Occipital lobe (tissue), 2 donors: ENCODE data around the gene CNOT11. TPM values are rescaled to one million over a fixed set of nuclear protein-coding genes. Genes with fewer than 3 reads are reported as not detected.
"Not testable (repeated sequence)": the region's sequence is repeated elsewhere in the genome, so short reads cannot be mapped to it uniquely, and the experiment has no call there.

Experiments used
- DNase-seq: peaks from one replicate; lab custom pipeline; 2025; lab: John Stamatoyannopoulos, UW
- total RNA-seq: library from RNA; depleted of rRNA; stranded (reverse); fragments of >200 nt; gene quantifications from one replicate; pipeline ENCODE4 v1.2.3, GENCODE V29; 2014

Gene CNOT11
- total RNA-seq, 1 donor from 2014 or later: 10.9 TPM

DNA sequence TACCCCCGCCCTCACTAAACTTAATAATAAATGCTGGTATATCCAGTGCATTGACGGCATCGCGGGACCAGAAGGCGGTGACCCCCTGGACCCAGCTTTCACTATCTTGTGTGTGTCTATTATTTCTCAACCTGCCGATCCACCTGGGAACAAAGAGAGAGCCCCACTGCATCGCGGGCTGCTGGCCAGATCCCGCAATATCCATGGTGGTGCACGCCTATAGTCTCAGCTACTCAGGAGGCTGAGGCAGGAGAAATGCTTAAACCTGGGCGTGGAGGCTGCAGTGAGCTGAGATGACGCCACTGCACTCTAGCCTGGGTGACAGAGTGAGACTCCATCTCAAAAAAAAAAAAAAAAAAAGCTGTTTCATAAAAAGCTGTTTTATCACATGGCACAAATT is 7.8 kb upstream of the CNOT11 start:
- not testable (repeated sequence) for DNase-seq

DNA sequence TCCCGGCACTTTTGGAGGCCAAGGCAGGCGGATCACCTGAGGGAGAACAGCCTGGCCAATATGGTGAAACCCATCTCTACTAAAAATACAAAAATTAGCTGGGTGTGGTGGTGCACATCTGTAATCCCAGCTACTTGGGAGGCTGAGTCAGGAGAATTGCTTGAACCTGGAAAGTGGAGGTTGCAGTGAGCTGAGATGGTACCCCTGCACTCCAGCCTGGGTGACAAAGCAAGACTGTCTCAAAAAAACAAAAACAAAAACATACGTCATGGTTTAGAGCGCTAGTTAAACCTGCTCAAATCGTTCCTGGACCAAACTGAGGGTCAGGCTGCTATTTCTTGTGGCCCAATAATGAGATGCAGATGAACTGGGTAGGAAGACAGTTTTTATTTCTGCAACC is 7.2 kb upstream of the CNOT11 start:
- not testable (repeated sequence) for DNase-seq

DNA sequence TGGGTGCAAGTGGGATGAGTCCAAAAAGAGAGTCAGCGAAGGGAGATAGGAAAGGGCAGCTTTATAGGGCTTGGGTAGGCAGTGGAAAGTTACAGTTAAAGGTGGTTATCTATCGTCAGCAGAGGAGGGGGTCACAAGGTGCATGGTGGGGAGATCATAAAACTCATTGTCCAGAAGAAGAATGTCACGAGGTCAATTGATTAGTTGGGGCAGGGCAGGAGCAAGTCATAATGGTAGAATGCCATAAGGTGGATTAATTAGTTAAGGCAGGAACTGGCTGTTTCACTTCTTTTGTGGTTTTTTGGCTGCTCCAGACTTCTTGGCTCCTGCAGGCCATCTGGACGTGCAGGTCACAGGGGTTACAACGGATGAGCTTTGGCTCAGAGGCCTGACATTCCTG is 3.9 kb upstream of the CNOT11 start:
- DNase-seq: not testable (repeated sequence)

DNA sequence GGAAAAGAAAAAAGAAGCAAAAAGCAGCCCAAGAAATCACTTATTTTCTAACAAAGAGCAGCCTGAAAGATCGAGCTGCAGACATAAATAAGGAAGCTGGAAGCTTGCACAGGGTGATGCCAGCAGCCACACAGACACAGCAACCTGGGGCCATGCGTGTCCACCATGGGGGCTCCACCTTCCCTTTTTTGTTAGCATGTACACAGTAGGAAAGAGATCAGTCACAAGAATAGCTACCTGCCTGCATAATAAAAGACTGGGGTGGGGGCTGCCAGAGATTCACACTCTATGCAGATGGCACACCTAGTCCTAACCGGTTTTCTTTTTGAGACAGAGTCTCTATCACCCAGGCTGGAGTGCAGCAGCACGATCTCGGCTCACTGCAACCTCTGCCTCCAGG is 2.9 kb upstream of the CNOT11 start:
- no peak for DNase-seq

DNA sequence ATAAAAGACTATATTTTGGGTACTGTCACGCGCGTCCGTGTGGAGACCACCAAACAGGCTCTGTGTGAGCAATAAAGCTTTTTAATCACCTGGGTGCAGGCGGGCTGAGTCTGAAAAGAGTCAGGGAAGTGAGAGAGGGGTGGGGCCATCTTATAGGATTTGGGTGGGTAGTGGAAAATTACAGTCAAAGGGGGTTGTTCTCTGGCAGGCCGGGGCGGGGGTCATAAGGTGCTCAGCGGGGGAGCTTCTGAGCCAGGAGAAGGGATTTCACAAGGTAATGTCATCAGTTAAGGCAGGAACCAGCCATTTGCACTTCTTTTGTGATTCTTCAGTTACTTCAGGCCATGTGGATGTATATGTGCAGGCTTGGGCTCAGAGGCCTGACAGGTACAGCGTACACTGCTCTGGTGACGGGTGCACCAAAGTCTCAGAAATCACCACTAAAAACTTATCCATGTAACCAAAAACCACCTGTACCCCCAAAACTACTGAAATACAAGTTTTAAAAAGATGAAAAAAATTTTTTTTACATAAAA is 1.4 kb upstream of the CNOT11 start:
- DNase-seq: not testable (repeated sequence)

DNA sequence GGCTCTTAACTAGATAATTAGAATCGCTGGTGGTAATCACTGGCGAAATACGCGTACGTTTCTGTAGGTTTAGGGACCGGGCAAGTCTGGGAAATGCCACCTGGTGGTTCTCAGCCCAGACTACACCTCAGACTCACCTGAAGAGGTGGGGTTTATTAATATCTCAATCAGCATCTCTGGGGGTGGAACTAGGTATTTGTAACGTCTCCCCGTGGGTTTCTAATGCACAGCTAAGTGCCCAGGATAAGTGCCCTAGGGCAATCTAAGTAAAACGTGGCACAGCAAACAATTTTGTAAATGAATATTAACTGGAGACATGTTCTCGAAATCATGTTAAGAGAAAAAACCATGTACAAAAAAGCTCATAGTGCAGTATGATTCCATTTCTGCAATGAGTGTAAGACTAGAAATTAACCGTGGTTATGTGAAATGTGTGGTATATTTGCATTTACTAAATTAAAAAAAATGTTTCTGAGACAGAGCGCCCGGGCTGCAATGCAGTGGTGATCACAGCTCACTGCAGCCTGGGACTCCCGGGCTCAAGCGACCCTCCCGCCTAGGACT is 760 bp upstream of the CNOT11 start:
- DNase-seq: no peak

DNA sequence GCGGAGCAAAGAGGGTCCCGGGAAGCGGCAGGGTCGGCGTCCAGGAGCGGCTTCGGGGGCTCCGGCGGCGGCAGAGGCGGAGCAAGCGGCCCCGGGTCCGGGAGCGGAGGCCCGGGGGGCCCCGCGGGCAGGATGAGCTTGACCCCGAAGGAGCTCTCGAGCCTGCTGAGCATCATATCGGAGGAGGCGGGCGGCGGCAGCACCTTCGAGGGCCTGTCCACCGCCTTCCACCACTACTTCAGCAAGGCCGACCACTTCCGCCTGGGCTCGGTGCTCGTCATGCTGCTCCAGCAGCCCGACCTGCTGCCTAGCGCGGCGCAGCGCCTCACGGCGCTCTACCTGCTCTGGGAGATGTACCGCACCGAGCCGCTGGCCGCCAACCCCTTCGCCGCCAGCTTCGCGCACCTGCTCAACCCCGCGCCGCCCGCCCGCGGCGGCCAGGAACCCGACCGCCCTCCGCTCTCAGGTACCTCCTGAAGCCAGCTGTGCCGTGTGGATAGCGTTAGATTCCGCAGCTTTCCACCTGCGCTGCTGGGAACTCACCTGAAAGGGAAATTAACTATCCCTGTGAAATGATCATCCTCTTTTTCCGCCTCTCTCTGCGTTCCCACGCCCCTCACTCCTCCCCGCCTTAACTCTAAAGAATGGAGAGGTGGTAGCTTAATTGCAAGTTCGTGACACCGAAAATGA is 472 bp downstream of the CNOT11 start:
- DNase-seq: peak; percentile 58

DNA sequence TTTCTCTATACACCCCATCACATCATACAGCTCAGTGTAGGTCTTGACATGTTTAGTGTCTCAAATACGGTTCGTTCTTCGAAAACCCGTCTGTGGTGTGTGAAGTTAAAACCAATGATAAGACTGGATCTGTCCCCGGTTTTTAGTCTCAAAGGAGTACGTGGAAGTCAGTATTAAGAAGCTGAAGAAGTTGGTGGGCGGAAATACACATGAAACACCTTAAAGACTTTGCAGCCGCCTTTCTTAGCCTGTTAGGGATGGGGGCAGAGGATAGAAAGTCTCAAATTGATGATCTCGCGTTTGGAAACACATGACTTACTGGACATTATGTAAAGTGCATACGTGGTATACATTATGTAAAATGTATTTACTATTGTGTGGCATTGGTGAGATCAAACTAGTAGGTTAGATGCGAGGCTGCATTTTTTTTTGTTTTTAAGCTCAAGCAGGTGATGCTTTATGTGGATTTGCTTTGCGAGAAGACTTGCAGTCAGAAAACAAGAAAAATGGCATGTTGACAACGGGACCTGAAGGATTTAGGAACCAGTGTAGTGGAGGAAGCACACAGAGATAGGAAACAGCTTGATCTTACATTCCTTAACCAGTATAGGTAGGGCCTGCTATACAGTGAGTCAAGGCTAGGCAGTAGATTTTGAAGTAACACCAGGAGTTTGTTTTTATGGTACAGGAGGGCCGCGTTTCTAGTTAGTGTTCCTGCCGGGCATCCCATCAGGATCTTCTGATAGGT is 1.2 kb downstream of the CNOT11 start:
- no peak for DNase-seq

DNA sequence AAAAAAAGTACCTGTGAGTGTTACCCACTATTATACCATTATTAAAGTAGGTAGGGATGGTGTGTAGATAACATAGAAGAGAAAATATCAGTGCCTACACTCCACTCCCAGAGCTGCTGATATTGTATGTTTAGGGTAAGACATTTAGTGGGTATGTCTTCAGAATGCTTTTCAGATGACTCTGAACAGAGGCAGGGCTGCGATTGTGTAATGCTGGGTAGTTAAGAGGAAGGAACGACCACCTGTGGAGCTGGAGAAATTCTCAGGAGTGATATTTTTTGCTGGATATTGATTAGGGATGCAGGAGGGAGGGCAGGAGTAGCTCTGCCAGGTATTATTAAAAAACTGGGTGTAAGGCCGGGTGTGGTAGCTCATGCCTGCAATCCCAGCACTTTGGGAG is 2.8 kb downstream of the CNOT11 start:
- no peak for DNase-seq

DNA sequence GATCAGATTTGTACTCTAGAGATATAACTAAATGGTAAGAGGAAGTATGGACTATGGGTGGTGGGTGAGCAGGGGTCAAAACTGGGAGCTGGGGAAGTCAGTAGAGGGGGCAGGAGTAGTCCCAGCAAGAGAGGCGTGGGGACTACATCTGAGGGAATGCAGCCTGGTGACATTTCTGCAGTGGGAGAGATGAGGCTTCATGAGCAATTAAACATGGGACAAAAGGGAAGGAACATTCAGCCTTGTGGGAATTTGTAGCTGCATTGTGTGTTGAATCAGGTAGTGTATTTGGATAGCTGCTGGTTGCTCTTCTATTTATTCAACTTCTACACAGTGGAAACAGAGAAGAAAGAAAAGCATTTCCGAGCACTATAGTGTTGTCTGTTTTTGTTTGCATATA is 3.6 kb downstream of the CNOT11 start:
- DNase-seq: no peak

DNA sequence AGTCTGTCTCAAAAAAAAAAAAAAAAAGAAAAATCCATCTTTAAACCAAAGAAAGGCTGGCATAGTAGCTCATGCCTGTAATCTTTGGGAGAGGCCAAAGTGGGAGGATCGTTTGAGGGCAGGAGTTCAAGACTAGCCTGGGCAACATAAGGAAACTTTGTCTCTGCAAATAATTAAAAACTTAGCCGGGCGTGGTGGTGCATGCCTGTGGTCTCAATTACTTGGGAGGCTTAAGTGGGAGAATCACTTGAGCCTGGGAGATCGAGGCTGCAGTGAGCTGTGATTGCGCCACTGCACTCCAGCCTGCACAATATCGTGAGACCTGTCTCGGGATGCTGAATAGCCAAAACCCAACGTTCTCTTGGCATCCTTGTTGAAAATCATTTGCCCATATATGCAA is 6.1 kb downstream of the CNOT11 start:
- DNase-seq: no peak

DNA sequence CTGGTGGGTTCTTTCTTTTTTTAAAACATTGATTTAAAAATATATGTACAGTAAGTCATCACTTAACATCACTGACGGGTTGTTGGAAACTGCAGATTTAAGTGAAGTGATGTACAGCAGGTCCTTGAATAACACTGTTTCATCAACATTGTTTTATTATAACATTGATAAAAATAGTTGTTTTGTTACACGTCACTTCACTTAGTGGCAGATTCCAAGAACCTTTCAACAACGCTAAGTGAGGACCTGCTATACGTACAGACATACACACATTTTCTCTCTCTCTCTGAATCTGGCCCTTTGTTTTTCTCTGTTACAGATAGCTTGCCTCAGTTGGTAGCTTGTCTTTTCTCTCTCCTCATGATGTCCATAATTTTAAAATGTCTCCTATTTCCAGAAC is 9.5 kb downstream of the CNOT11 start:
- no peak for DNase-seq

DNA sequence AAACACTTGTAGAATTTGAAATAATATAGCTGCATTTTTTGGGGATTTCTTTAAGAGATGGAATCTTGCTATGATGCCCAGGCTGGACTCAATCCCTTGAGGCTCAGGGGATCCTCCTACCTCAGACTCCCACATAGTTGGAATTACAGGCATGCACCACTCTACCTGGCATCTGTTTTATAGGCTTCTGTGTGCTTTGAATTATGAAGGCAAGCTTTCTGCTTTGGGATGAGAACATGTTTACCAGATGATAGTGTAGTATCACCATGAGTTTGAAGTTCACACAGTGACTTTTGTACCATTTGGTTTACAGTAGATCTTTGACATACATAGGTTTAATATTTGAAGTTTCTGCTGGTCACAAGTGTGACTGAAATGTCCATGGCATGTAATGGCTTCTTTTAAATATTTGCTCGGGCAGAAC is 10.7 kb downstream of the CNOT11 start:
- DNase-seq: no peak

DNA sequence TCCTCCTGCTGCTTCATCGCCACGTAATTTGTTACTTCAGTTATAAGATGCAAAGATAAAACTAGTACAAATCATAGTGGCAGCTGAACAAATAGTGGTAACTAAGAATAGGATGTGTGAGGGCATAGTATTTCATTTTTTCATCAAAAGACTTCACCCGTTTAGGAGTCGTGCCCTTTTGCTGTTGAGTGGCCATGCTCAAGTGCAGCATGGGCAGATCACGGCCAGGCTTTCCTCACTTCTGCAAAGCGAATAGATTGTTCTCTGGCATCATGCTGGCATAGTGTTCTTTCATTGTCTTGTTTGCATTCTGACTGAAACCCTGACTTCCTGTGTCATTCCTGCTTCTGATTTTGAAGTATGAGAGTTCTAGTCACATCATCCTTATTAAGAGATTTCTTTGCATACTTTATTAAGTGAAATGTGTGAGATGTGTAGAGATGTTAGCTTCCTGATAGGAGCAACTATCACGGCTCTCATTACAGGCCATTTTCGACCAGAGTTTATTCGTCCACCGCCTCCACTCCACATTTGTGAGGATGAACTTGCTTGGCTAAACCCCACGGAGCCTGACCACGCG is 11.8 kb downstream of the CNOT11 start:
- no peak for DNase-seq

DNA sequence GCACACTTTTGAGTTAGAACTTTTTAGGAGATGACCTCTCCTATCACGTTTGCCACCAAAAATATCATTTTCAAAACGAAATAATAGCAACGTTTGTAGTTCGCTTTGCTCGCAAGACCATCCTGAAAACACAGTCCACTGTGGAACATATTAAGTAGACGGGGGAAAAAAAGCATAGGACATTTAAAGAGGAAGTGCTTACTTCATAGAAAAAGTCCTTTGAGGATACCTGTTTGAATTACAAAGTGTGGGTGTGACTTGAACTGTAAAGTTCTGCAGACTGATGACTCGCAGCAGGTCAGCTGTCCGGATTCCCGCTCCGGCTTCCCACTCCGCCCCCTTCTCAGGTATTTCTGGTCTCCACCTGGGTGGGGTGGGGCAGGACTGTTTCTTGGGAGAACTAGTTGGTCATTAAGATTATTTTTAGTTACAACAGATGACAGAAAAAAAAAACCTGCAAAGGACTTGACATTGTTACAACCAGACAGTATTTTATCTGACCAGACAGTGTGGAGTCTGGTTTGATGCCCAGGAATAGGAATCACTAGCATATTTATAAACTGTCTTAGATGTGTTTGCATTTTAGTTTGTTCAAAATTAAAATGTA is 13.3 kb downstream of the CNOT11 start:
- DNase-seq: no peak

DNA sequence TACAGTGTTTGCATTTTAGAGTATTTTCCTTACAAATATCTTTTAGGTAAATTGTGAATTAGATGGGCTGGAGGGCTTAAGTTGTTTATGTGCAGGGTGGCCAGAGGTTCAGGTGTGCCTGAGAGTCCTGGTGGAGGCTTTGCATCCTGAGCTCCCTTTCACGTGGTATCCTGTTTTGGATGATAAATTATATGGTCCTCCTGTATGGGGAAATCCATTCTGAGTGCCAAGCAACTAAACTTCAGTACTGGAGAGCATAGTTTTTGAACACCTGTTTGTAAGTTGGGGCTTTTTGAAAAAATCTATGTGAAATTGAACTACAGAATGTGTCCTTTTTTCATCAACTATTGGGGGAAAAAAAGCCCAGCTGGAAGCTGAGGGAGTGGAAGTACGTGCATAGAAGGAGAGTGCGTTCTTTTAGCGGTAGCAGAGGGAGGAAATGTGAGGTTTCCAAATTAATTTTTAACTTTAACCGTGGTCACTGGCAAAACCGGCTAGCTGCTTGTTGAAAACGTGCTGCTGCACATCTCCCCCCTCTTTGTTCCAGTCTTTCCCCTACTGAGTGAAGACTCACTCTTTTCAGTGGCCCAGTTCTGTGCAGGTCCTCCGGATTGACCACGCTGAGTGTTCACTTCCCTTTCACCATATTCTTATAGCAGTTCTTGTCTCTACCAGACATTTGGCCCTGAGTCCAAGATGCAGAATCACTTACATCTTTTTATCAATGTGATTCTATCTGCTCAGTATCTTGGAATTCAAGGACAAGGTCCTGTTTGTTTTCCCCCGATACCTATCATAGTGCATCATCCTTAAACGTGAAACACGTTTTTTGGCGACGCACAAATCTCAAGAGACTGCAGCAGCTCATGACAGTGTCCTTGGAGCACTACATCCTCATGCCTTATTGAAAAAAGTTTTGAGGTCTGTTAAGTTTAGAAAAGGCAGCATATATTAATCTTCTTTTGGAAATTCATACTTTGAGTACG is 15.3 kb downstream of the CNOT11 start:
- DNase-seq: no peak

DNA sequence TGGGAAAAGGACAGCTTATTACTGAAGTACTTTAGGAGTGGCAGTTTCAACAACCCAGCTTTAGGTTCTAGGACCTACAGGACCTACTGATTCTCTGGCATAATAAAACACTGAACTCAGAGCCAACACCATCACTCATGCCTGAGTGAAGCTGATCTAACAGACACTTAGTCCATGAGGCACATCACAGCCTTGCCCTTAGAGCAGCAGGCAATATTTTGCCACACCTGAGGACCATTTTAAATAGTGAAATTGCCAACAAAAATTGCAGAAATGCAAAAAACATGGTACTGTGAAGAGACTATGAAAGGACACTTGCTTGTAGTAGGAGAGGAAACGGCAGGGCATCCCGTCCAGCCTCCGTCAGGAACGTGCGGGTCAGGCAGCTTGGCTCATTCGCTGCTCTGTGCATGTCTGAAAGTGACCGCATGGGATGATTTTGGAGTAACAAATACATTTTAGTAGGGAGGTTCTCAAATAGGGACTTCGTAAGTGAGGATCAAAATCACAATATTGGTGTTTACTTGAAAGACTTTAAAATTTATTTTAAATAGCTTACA is 18.1 kb downstream of the CNOT11 start:
- DNase-seq: no peak

DNA sequence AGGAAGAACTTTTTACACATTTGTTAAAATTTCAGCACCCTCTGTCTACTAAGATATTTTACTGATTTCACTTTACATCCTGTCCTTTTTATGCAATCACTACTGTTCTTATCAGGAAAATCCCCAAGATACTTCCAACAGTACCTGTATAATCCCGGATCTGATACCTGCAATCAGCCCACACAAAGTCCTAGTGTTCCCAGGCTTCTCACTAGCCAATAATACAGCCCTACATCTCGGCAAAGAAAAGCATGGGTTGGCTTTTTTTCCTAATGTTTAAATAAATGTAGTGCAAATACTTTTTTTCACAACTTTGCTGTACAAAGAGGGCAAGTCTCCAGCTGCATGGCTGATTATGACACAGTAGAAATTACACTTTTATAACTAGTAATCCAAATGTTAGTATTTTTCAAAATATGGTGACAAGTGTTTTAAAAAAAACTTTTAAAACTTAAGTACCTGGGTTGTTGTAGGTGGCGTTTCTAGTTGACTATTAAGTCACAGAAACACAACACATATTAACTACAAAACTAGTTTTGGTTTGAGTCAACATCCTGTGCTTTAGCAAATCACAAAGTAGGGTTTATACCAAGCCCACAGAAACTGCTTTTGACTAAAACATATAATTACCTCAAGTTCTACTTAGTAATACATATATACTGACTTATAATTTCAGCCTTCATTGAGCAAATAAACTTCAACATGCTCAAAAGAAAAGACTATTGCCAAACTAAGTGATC is 19.5 kb downstream of the CNOT11 start:
- no peak for DNase-seq

DNA sequence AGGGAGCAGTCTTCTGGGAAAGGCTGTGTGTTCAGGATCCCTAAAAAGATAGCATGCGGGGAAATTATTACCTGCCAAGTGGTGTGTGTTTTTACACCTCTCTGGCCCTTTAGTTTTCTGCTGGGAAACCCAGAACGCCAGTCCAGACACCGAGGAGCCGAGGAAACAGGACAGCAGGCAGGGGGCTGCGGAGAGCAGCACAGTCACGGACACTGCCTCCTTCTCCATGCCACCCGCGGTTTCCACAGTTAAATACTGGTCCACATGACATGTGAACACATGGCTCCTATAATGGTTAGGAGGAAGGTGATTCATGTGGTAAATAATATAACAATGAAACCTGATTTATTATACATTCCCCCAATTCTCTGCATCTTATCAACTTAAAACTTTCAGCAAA is 20.4 kb downstream of the CNOT11 start:
- DNase-seq: no peak

DNA sequence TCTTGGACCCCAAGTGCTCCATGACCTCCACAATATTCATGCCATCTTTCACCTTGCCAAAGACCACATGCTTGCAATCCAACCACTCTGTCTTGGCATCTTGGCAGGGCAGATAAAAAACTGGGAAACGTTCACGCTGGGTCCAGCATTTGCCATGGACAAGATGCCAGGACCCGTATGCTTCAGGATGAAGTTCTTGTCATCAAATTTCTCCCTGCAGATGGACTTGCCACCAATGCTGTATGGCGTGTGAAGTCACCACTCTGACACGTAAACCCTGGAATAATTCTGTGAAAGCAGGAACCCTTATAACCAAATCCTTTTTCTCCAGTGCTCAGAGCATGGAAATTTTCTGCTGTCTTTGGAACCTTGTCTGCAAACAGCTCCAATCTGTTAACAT is 21.5 kb downstream of the CNOT11 start:
- DNase-seq: no peak
